Stimulated activated CD8-positive, alpha-beta memory T cell treated with anti-CD3 and anti-CD28 coated beads, Interleukin-12 subunit alpha, Interleukin-12 subunit beta, amount 100 ng/mL, for 1 hour (primary cell): ENCODE measurements around the gene RAB4B.
A peak's percentile ranks its signal among the peaks of the same experiment; 100 is the strongest.
"Not testable (repeated sequence)": the region's sequence is repeated elsewhere in the genome, so short reads cannot be mapped to it uniquely, and the experiment has no call there.

Experiments
- DNase-seq: peaks from one replicate; pipeline ENCODE4 v3.0.0-alpha.2; 2020; ENCODE audit warnings: low read depth

Gene RAB4B

DNA sequence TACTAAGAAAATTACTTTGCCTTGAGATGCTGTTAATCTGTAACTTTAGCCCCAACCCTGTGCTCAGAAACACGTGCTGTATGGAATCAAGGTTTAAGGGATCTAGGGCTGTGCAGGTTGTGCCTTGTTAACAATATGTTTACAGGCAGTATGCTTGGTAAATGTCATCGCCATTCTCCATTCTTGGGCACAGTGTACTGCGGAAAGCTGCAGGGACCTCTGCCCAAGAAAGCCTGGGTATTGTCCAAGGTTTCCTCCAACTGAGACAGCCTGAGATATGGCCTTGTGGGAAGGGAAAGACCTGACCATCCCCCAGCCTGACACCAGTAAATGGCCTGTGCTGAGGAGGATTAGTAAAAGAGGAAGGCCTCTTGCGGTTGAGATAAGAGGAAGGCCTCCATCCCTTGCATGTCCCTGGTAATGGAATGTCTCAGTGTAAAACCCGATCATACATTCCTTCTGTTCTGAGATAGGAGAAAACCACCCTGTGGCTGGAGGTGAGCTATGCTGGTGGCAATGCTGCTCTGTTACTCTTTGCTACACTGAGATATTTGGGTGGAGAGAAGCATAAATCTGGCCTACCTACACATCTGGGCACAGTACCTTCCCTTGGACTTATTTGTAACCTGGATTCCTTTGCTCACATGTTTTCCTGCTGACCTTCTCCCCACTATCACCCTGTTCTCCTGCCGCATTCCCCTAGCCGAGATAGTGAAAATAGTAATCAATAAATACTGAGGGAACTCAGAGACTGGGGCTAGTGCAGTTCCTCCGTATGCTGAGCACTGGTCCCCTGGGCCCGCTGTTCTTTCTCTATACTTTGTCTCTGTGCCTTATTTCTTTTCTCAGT is 44.9 kb downstream of the RAB4B start:
- DNase-seq = not testable (repeated sequence)

DNA sequence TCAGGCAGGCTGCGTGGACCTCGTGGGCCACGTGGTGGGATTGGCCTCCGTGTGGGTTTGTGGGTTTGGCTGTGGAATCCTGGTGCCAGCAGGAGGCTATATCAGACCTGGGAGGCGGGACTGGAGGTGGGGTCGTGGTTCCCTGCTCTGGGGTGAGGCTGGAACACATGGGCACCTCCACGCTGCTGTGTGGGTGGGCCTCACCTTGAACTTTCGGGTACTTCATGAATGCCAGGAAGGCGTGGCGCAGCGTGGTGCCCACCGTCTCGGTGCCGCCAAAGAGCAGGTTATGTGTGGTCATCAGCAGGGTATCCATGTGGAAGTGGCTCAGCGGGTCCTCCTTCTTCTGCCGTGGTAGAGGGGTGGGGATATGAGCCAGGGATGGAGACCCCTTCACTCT is 46.9 kb downstream of the RAB4B start:
- not testable (repeated sequence) for DNase-seq

DNA sequence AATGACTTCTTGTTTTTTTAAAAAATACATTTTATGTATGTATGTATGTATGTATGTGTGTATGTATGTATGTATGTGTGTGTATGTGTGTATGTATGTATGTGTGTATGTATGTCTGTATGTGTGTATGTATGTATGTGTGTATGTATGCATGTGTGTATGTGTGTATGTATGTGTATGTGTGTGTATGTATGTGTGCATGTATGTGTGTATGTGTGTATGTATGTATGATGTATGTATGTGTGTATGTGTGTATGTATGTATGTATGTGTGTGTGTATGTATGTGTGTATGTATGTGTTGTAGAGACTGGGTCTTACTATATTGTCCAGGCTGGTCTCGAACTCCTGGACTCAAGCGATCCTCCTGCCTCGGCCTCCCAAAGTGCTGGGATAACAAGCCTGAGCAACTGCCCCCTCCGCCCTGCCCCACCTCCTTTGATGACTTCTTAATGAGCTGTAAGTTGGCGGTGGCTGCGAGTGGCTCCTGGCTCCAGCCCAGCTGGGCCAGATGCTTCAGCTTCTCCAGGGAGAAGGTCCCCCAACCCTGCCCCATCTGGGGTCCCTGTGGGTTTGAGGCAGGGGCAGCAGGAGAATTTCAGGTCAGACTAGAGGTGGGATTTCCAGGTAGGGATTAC is 47.5 kb downstream of the RAB4B start:
- not testable (repeated sequence) for DNase-seq

DNA sequence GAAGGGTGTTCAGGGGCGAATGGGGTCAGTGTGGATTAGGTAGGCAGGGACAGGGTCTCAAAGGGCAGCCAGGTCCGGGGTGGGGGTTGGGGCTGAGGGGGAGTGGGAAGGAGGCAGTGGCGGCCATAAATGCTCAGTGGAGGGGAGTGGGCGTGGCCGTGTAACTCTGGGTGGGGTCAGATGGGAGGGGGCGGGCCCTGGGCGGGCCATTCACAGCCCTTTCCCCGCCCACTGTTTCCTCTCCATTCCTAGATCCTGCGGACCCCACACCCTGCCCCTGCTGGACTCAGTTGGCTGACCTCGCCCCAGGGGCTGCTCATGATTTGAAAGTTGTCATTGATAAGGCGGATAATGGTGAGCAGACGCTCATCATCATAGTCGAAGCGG is 48.3 kb downstream of the RAB4B start:
- not testable (repeated sequence) for DNase-seq

DNA sequence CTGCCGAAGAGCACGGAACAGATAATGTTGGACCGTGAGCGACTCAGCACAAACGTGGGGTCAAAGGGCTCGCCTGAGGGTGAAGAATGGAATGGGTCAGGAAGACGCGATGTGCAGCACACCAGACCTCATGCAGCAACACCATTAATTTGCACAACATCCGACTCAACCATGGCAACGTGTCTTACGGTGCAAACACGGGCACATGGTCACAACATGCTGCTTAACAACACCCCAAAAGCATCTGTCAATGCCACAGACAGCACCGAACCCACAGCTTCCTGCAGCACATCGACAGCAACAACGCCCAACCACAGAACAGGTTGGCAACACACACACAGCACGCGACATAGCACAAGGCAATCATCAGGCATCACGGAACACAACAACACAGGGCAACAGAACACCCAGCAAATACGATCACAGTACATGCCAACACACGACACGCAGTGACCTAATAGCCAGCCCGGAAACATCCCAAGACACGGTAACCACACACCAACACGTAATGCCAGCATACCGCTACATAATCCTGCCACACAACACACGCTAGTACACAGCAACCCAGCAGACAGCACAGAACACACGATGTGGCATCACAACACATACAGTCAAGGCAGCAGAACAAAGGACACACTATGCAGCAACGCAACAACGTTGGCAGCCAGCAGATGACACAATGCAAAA is 48.8 kb downstream of the RAB4B start:
- peak; percentile 44 for DNase-seq

DNA sequence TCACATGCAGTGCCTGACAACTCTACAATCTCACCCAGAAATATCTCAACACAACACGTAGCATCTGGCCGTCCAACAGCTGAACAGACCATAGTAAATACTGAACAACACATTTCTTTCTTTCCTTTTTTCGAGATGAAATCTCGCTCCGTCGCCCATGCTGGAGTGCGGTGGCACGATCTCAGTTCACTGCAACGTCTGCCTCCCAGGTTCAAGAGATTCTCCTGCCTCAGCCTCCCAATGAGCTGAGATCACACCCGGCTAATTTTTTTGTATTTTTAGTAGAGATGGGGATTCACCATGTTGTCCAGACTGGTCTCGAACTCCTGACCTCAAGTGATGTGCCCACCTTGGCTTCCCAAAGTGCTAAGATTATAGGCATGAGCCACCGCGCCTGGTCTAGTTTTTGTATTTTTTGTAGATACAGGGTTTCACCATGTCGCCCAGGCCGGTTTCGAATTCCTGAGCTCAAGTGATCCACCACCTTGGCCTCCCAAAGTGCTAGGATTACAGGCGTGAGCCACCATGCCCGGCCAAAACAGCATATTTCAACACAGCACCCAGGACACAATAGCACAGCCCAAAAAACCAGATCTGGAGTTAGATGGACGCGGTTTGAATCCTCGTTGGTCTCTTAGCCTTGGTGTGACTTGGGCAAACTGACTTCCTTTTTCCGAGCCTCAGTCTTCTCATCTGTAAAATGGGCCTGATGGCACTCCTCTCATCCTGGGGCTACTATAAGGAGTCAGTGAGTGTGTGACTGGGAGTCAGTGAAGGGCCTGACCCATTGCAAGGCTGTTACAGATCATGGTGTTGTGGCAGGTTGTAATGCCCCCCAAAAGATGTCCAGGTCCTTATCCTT is 49.6 kb downstream of the RAB4B start:
- no peak for DNase-seq

DNA sequence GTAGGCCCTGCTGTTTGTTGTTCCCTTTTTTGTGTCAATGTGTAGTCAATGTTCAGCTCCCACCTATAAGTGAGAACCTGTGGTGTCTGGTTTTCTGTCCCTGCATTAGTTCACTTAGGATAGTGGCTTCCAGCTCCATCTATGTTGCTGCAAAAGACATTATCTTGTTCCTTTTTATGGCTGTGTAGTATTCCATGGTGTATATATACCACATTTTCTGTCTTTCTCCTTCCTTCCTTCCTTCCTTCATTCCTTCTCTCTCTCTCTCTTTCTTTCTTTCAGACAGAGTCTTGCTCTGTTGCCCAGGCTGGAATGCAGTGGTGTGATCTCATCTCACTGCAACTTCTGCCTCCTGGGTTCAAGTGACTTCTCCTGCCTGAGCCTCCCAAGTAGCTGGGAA is 51.2 kb downstream of the RAB4B start:
- no peak for DNase-seq

DNA sequence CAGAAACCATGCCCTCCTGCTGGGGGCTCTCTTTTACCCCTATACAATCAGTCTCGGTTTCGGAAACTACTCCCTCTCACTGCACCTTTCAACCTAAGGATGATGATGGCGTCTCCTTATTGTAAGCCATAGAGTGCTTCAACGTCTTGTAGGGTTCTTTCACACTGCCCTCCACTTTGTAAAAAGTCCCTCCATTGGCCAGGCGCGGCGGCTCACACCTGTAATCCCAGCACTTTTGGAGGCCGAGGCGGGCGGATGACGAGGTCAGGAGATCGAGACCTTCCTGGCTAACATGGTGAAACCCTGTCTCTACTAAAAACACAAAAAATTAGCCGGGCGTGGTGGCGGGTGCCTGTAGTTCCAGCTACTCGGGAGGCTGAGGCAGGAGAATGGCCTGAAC is 52.7 kb downstream of the RAB4B start:
- DNase-seq = not testable (repeated sequence)

DNA sequence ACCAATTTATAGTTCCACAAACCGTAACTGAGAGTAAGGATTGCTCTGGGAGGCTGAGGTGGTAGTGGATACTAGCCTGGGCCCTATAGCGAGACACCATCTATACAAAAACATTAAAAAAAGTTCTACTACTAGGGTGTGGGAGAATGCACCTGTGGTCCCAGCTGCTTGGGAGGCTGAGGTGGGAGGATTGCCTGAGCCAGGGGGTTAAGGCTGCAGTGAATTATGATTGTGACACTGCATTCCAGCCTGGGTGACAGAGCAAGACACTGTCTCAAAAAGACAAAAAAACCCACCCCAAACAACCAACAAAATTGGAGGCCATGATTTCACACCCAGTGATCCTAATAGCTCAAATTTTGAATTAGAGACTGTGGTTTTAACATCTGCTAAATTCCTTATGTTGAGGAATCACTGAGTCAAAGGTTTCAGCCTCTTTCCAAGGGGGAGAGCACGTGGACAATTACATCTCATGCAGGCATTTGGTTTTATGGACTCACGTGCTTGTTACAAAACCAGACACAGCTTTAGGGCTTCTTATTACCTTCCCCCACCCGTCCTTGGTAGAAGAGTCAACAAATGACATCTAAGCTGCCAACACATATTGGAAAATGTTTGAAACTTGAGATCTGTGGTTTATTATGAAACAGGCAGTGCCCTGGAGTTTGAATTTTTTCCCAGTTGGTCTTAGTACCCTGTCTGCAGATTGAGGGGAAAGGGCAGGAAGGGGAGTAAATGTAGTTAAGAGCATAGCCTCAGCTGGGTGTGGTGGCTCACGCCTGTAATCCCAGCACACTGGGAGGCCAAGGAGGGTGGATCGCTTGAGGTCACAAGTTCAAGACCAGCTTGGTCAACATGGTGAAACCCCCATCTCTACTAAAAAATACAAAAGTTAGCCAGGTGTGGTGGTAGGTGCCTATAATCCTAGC is 53.7 kb downstream of the RAB4B start:
- no peak for DNase-seq

DNA sequence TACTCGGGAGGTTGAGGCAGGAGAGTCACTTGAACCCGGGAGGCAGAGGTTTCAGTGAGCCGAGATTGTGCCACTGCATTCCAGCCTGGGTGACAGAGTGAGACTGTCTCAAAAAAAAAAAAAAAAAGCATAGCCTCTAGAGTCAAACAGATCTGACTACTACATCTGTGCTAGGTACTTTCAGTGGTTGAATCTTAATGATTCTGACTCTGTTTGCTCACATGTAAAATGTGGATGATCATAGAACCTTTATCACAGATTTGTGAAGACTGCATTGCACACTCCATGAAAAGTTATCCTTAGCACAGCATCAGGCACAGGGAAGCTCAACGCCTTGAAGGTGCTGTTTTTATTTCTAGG is 54.4 kb downstream of the RAB4B start:
- DNase-seq = not testable (repeated sequence)

DNA sequence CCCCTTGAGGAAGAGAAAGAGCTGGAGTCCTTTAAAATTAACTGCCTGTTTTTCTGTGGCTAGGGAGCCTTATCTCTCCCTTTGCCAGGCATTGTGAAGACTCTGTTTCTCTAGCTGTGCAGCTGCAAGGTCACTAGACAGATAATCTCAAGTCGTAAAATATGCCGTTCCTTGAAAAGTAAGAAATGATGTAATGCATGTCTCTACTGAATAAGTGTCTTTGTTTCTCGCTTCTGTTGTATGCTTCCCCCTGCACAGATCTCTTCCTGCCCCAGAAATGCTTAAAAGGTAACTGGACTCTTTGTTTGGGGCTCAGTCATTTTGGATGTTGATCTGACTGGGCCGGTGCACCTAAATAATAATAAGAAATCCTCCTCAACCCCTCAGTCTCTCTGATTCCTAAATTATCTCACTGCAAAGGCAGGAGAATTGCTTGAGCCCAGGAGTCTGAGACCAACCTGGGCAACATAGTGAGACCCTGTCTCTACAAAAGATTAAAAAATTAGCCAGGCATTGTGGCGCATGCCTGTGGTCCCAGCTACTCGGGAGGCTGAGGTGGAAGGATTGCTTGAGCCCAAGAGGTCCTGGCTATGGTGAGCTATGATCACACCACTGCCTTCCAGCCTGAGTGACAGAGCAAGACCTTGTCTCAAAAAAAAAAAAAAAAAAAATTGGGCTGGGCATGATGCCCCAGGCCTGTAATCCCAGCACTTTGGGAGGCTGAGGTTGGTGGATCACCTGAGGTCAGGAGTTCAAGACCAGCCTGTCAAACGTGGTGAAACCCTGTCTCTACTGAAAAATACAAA is 55.9 kb downstream of the RAB4B start:
- not testable (repeated sequence) for DNase-seq

DNA sequence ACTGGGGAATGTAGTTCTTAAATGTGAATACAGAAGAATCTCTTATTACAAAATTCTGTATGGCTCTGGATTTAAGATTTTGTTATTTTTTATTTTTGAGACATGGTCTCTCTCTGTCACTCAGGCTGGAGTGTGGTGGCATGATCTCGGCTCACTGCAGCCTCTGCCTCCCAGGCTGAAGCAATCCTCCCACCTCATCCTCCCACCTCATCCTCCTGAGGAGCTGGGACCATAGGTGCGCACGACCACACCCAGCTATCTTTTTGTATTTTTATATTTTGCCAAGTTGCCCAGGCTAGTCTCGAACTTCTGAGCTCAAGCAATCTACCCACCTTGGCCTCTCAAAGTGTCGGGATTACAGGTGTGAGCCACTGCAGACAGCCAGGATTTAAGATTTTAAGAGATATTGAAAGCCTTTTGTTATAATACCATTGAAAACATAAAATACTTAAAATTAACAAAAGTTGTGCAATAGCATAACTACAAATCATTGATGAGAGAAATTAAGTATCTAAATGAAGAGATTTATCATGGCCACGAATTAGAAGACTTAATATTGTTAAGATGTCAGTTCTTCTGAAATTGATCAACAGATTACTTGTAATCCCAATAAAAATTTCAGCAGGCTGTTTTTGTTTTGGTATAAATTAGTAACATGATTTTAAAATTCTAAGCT is 58.8 kb downstream of the RAB4B start:
- no peak for DNase-seq

DNA sequence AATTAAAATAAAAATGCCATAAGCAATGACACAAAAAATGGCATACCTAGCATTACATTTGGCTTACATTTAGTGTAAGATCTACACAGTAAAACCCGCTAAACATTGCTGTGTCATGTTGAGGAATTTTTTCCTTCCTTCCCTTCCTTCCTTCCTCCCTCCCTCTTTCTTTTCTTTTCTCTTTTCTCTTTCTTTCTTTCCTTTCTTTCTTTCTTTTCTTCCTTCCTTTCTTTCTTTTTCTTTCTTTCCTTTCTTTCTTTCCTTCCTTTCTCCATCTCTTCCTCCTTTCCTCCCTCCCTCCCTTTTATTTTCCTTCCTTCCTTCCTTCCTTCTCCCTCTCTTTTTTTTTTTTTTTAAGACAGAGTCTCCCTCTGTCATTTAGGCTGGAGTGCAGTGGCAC is 60.4 kb downstream of the RAB4B start:
- not testable (repeated sequence) for DNase-seq

DNA sequence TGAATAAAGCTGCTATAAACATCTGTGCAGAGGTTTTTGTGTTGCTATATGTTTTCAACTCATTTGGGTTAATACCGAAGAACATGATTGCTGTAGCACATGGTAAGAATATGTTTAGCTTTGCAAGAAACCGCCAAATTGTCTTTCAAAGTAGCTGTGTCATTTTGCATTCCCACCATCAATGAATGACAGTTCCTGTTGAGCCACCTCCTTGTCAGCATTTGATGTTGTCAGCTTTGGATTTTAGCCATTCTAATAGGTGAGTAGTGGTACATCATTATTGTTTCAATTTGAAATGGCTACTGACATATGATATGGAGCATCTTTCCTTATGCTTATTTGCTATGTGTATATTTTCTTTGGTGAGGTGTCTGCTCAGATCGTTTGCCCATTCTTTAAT is 64.0 kb downstream of the RAB4B start:
- DNase-seq = not testable (repeated sequence)

DNA sequence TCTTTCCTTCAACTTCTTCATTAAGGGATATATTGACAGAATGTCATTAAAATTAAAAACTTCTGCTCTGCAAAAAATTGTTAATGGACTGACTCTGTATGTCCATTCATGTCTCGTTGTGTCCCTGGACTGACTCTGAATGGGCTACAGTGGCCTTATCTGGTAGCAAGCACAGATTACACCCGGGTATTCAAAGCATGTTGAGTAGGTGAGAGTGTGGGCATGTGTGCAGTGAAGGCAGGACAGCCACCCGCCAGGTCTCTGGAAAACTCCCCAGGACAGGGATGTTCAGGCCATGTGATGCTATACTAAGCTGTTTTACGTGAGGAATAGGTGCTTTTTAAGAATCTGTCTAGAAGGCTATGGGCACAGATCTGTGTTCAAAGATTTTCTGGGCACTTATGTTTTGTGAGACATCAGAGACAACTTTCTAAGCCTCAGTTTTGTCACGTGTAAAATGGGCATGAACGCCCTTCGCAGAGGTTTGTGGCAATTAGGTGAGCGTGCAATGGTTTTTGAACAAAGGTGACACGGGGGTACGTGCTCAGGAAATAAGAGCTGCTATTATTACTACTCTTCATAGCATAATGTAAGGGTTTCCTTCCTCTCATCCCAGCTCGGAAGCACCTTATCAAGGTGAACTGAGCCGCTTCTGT is 65.1 kb downstream of the RAB4B start:
- DNase-seq = not testable (repeated sequence)

DNA sequence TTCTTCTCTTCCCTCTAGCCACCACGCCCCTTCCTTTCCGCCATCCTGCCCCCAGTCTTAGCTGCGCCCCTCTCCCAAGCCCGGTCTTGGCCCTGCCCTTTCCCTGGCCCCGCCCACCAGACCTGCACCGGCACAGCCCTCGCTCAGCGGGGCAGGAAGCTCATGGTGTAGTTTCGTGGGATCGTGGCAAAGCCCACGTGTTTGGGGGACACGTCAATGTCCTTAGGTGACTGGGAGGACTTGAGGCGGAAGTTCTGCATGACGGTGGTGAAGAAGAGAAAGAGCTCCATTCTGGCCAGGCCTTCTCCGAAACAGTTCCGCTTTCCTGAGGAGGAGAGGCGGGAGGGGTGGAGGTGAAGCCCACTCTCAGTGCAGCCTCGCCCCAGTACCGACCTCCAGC is 65.6 kb downstream of the RAB4B start:
- peak; percentile 63 for DNase-seq
